Fibroblast of lung (primary cell): ENCODE results near the gene CCDC57. TPM values are rescaled to one million over a fixed set of nuclear protein-coding genes. Genes with fewer than 3 reads are reported as not detected.

Experiments
- DNase-seq, 2 donors: peaks; one replicate each; pipeline versions ENCODE4 v3.0.0 to v3.0.0-alpha.2; 2010; ENCODE audit warnings: low read depth in 2 of 2
- H2AFZ ChIP-seq: 2 replicates; pipeline ENCODE4 v1.5.1; 2012; ENCODE audit warnings: low read length, control low read depth, inconsistent platforms
- H3K27ac ChIP-seq: 2 replicates; pipeline ENCODE4 v1.5.1; 2011; ENCODE audit warnings: low read length, control low read depth; ENCODE audit not compliant: insufficient read depth
- H3K27me3 ChIP-seq: 2 replicates; pipeline ENCODE4 v1.5.1; 2011; ENCODE audit warnings: mild to moderate bottlenecking, low read length; ENCODE audit not compliant: control insufficient read depth, insufficient read depth
- H3K36me3 ChIP-seq: 2 replicates; pipeline ENCODE4 v1.5.1; 2011; ENCODE audit warnings: low read length; ENCODE audit not compliant: control insufficient read depth, insufficient read depth
- H3K4me1 ChIP-seq: 2 replicates; pipeline ENCODE4 v1.5.1; 2011; ENCODE audit warnings: low read length; ENCODE audit not compliant: control insufficient read depth, insufficient read depth; ENCODE audit errors: extremely low read depth
- H3K4me2 ChIP-seq: 2 replicates; pipeline ENCODE4 v1.5.1; 2011; ENCODE audit warnings: low read length, control low read depth; ENCODE audit not compliant: insufficient read depth; ENCODE audit errors: extremely low read depth
- H3K4me3 ChIP-seq, 4 experiments: fragments of 200-600 bp in 1 of 4; sonication (generic) in 1 of 4; replicated peaks in 1 of 4; 2 replicates each; pipeline ENCODE4 v1.5.1; 2011 to 2016; ENCODE audit warnings: low read length in 4 of 4, low read depth in 3 of 4, mild to moderate bottlenecking in 3 of 4, control low read depth in 2 of 4, inconsistent platforms in 1 of 4, mixed read lengths in 1 of 4; ENCODE audit not compliant: insufficient read depth in 1 of 4; ENCODE audit errors: control extremely low read depth in 1 of 4
- H3K79me2 ChIP-seq: 2 replicates; pipeline ENCODE4 v1.5.1; 2012; ENCODE audit warnings: mild to moderate bottlenecking, low read length, inconsistent platforms; ENCODE audit not compliant: control insufficient read depth, insufficient read depth
- H3K9ac ChIP-seq: 2 replicates; pipeline ENCODE4 v1.5.1; 2011; ENCODE audit warnings: mild to moderate bottlenecking, low read length, control low read depth; ENCODE audit not compliant: insufficient read depth
- H3K9me3 ChIP-seq: 2 replicates; pipeline ENCODE4 v1.5.1; 2012; ENCODE audit warnings: low read depth, low read length; ENCODE audit not compliant: control insufficient read depth, insufficient read depth
- H4K20me1 ChIP-seq: 2 replicates; pipeline ENCODE4 v1.5.1; 2011; ENCODE audit warnings: low read length; ENCODE audit not compliant: control insufficient read depth, insufficient read depth; ENCODE audit errors: extremely low read depth
- CTCF ChIP-seq, 2 donors: IDR thresholded peaks in 1 of 2; conservative IDR thresholded peaks in 1 of 2; 1 replicate in 1 of 2; 2 replicates in 1 of 2; pipeline ENCODE4 v1.5.1; 2011 to 2012; ENCODE audit warnings: low read length in 2 of 2, control low read depth in 1 of 2, inconsistent platforms in 1 of 2, low read depth in 1 of 2, mild to moderate bottlenecking in 1 of 2
- EZH2 ChIP-seq: IDR thresholded peaks from 2 replicates; pipeline ENCODE4 v1.5.1; 2012; ENCODE audit warnings: low read length, control low read depth, mild to moderate bottlenecking; ENCODE audit errors: missing control alignments
- polyA plus RNA-seq, 2 donors: library from polyadenylated mRNA; depleted of rRNA in 1 of 2; stranded (reverse) in 1 of 2; unstranded in 1 of 2; fragments of >200 nt; gene quantifications; 2 replicates each; pipeline ENCODE4 v1.2.1, GENCODE V29; 2011 to 2012; ENCODE audit warnings: missing spikeins in 1 of 2
- total RNA-seq: library from RNA; depleted of rRNA; stranded (reverse); fragments of >200 nt; gene quantifications from 2 replicates; pipeline ENCODE4 v1.2.1, GENCODE V29; 2014

CCDC57 gene
- total and polyA plus RNA-seq, 2 donors (not counting 1 experiment from before 2014, with no cell fraction given): 7.1 to 10.1 TPM

- no peaks in the 10 kb centered on the region for H4K20me1 ChIP-seq
- H3K27ac ChIP-seq: no peak overlapping the region
- no peaks in the 10 kb centered on the region for H3K9me3 ChIP-seq
- H2AFZ ChIP-seq: no peak overlapping the region
- H3K27me3 ChIP-seq: no peaks in the 10 kb centered on the region
- no peak overlapping the region for H3K9ac ChIP-seq
- no peak for DNase-seq
- no peaks in the 10 kb centered on the region for H3K79me2 ChIP-seq
- TF ChIP-seq EZH2 (no peak), CTCF (conservative IDR thresholded peaks at IDR 0.05 in 1 of 2, IDR thresholded peaks at IDR 0.05 in 1 of 2; ENCODE audit: low read depth in 1 of 2, low read length in 2 of 2) (no peak)
- H3K36me3 ChIP-seq: no peaks in the 10 kb centered on the region
- H3K4me3 ChIP-seq: no peak overlapping the region
- H3K4me2 ChIP-seq: no peak overlapping the region
- H3K4me1 ChIP-seq: peaks cover 25% of the 10 kb centered on the region
Observed at GRCh38 chr17:82218349-82219075, 5.9 kb upstream of the CCDC57 start.

GRCh38 chr17:82217530-82218204 lies 5.0 kb upstream of the CCDC57 start:
- DNase-seq: peak; percentile 86 to 94
- no peaks in the 10 kb centered on the region for H3K9me3 ChIP-seq
- H3K27ac ChIP-seq: peak overlapping the region; percentile 97
- no peaks in the 10 kb centered on the region for H3K36me3 ChIP-seq
- no peak for TF ChIP-seq CTCF (conservative IDR thresholded peaks at IDR 0.05 in 1 of 2, IDR thresholded peaks at IDR 0.05 in 1 of 2; ENCODE audit: low read depth in 1 of 2, low read length in 2 of 2)
- TF ChIP-seq EZH2: no peak
- H3K27me3 ChIP-seq: no peaks in the 10 kb centered on the region
- peak overlapping the region; percentile 55 for H3K9ac ChIP-seq
- no peak overlapping the region for H2AFZ ChIP-seq
- no peaks in the 10 kb centered on the region for H3K79me2 ChIP-seq
- H3K4me3 ChIP-seq: no peak overlapping the region
- H4K20me1 ChIP-seq: no peaks in the 10 kb centered on the region
- peaks cover 25% of the 10 kb centered on the region for H3K4me1 ChIP-seq
- peak overlapping the region; percentile 5 for H3K4me2 ChIP-seq

- peak in 1 of 2 donors; percentile 31 for DNase-seq
- Histone ChIP-seq H3K27me3 (no peaks in the 10 kb centered on the region), H3K4me2 (no peak overlapping the region), H3K4me3 (no peak overlapping the region), H3K9ac (peak overlapping the region; percentile 55), H2AFZ (no peak overlapping the region), H3K9me3 (no peaks in the 10 kb centered on the region), H3K79me2 (no peaks in the 10 kb centered on the region), H4K20me1 (no peaks in the 10 kb centered on the region), H3K36me3 (no peaks in the 10 kb centered on the region), H3K4me1 (peaks cover 25% of the 10 kb centered on the region), H3K27ac (peak overlapping the region; percentile 97)
- TF ChIP-seq CTCF (conservative IDR thresholded peaks at IDR 0.05 in 1 of 2, IDR thresholded peaks at IDR 0.05 in 1 of 2; ENCODE audit: low read depth in 1 of 2, low read length in 2 of 2) (no peak), EZH2 (no peak)
Observed at GRCh38 chr17:82217120-82217529, 4.5 kb upstream of the CCDC57 start.
